H1 (cell line): ENCODE measurements around the gene RALGAPB. TPM values are rescaled to one million over a fixed set of nuclear protein-coding genes. Genes with fewer than 3 reads are reported as not detected.
A peak's percentile ranks its signal among the peaks of the same experiment; 100 is the strongest.

ENCODE experiments used
- CTCF ChIA-PET: fragments of 300-600 bp; sonication (Branson Sonifier 250); formaldehyde crosslinking; loops from one replicate; lab custom pipeline; 2021; ENCODE audit not compliant: partially characterized antibody; lab: Charles Lee
- POLR2A ChIA-PET: fragments of 300-600 bp; sonication (Branson Sonifier 250); formaldehyde crosslinking; loops from one replicate; lab custom pipeline; 2021; ENCODE audit warnings: inconsistent platforms; ENCODE audit not compliant: partially characterized antibody; lab: Charles Lee
- DNase-seq, 2 experiments: peaks; one replicate each; pipeline versions ENCODE4 v3.0.0 to v3.0.0-alpha.2; 2010 to 2022; ENCODE audit warnings: low spot score in 2 of 2, low read depth in 1 of 2, mixed read lengths in 1 of 2
- FAIRE-seq: peaks from 2 replicates; lab custom pipeline; 2011; peaks lifted over from hg19 to GRCh38; lab: Jason Lieb, UNC
- H2AFZ ChIP-seq: 2 replicates; pipeline ENCODE4 v1.8.1; 2012; ENCODE audit warnings: low read length, inconsistent platforms
- H2AK5ac ChIP-seq: 2 replicates; pipeline ENCODE4 v1.6.1; 2013; ENCODE audit warnings: low read depth, low read length
- H2BK120ac ChIP-seq: replicated peaks from 2 replicates; pipeline ENCODE3; 2013; ENCODE audit warnings: low read depth, low read length, inconsistent platforms
- H2BK12ac ChIP-seq: 2 replicates; pipeline ENCODE4 v1.6.1; 2013; ENCODE audit warnings: low read depth, low read length
- H2BK15ac ChIP-seq: 2 replicates; pipeline ENCODE4 v1.6.1; 2013; ENCODE audit warnings: low read length
- H2BK20ac ChIP-seq: 2 replicates; pipeline ENCODE4 v1.6.1; 2013; ENCODE audit warnings: low read length
- H2BK5ac ChIP-seq: 2 replicates; pipeline ENCODE4 v1.6.1; 2013; ENCODE audit warnings: low read depth, low read length
- H3K14ac ChIP-seq: 2 replicates; pipeline ENCODE4 v1.6.1; 2013; ENCODE audit warnings: inconsistent platforms; ENCODE audit not compliant: insufficient read length
- H3K18ac ChIP-seq: 2 replicates; pipeline ENCODE4 v1.6.1; 2013; ENCODE audit warnings: low read length; ENCODE audit errors: extremely low read depth
- H3K23ac ChIP-seq: 2 replicates; pipeline ENCODE4 v1.6.1; 2013; ENCODE audit warnings: inconsistent platforms; ENCODE audit not compliant: insufficient read length
- H3K23me2 ChIP-seq: 2 replicates; pipeline ENCODE4 v1.6.1; 2013; ENCODE audit warnings: low read depth, low read length
- H3K27ac ChIP-seq: 2 replicates; pipeline ENCODE4 v1.6.1; 2011; ENCODE audit warnings: low read depth, low read length, inconsistent platforms
- H3K27me3 ChIP-seq, 4 experiments: replicated peaks in 1 of 4; 1 replicate in 1 of 4; 2 replicates in 3 of 4; pipeline versions ENCODE4 v1.6.1 to v1.8.1; 2011 to 2013; ENCODE audit warnings: low read length in 3 of 4, mild to moderate bottlenecking in 3 of 4, inconsistent platforms in 2 of 4, mixed read lengths in 2 of 4, moderate library complexity in 1 of 4; ENCODE audit not compliant: control insufficient read depth in 3 of 4, insufficient read depth in 3 of 4; ENCODE audit errors: extremely low read depth in 1 of 4
- H3K36me3 ChIP-seq, 4 experiments: 2 replicates each; pipeline versions ENCODE4 v1.6.1 to v1.8.1; 2011 to 2013; ENCODE audit warnings: mild to moderate bottlenecking in 4 of 4, low read length in 3 of 4, moderate library complexity in 2 of 4, control low read depth in 1 of 4, inconsistent platforms in 1 of 4; ENCODE audit not compliant: insufficient read depth in 4 of 4, control insufficient read depth in 2 of 4
- H3K4ac ChIP-seq: replicated peaks from 2 replicates; pipeline ENCODE3; 2013; ENCODE audit warnings: low read length, low read depth, mixed read lengths, inconsistent platforms; ENCODE audit not compliant: insufficient read length
- H3K4me1 ChIP-seq, 4 experiments: replicated peaks in 1 of 4; 1 replicate in 1 of 4; 2 replicates in 3 of 4; pipeline versions ENCODE4 v1.6.1 to v1.8.1; 2011 to 2013; ENCODE audit warnings: low read length in 3 of 4, inconsistent platforms in 2 of 4, mixed read lengths in 1 of 4; ENCODE audit not compliant: insufficient read depth in 4 of 4, control insufficient read depth in 3 of 4
- H3K4me2 ChIP-seq, 2 experiments: 2 replicates each; pipeline versions ENCODE4 v1.6.1 to v1.8.1; 2011 to 2013; ENCODE audit warnings: low read depth in 2 of 2, low read length in 2 of 2, control low read depth in 1 of 2, inconsistent platforms in 1 of 2, mild to moderate bottlenecking in 1 of 2; ENCODE audit not compliant: insufficient read depth in 1 of 2
- H3K4me3 ChIP-seq, 4 experiments: fragments of 200-600, 300-600 bp in 1 of 4; sonication (generic), shearing (Covaris generic), sonication (Bioruptor Twin) in 1 of 4; 2 replicates each; pipeline versions ENCODE4 v1.5.1 to v1.8.1; 2011 to 2016; ENCODE audit warnings: low read length in 4 of 4, low read depth in 3 of 4, control low read depth in 2 of 4, inconsistent platforms in 2 of 4, mild to moderate bottlenecking in 2 of 4, mixed read lengths in 1 of 4, moderate library complexity in 1 of 4; ENCODE audit not compliant: insufficient read depth in 2 of 4; ENCODE audit errors: extremely low read depth in 1 of 4
- H3K56ac ChIP-seq: replicated peaks from 2 replicates; pipeline ENCODE3; 2013; ENCODE audit warnings: low read depth, mild to moderate bottlenecking, mixed read lengths, low read length, inconsistent platforms; ENCODE audit not compliant: insufficient read length
- H3K79me1 ChIP-seq: 2 replicates; pipeline ENCODE4 v1.6.1; 2013; ENCODE audit warnings: low read depth, low read length, control low read depth
- H3K79me2 ChIP-seq, 2 experiments: 2 replicates each; pipeline versions ENCODE4 v1.6.1 to v1.8.1; 2012 to 2013; ENCODE audit warnings: low read length in 2 of 2, mild to moderate bottlenecking in 2 of 2, inconsistent platforms in 1 of 2; ENCODE audit not compliant: insufficient read depth in 2 of 2, control insufficient read depth in 1 of 2
- H3K9ac ChIP-seq, 4 experiments: replicated peaks in 1 of 4; 1 replicate in 1 of 4; 2 replicates in 3 of 4; pipeline versions ENCODE4 v1.6.1 to v1.8.1; 2011 to 2013; ENCODE audit warnings: low read depth in 3 of 4, low read length in 3 of 4, control low read depth in 2 of 4, mild to moderate bottlenecking in 2 of 4, moderate library complexity in 2 of 4, inconsistent platforms in 1 of 4; ENCODE audit errors: extremely low read depth in 1 of 4
- H3K9me3 ChIP-seq, 2 experiments: 2 replicates each; pipeline versions ENCODE4 v1.6.1 to v1.8.1; 2012 to 2013; ENCODE audit warnings: mild to moderate bottlenecking in 2 of 2, moderate library complexity in 2 of 2, control low read depth in 1 of 2, inconsistent platforms in 1 of 2, low read depth in 1 of 2, low read length in 1 of 2, mixed read lengths in 1 of 2; ENCODE audit not compliant: insufficient read depth in 2 of 2
- H4K20me1 ChIP-seq, 2 experiments: replicated peaks in 1 of 2; 2 replicates each; pipeline versions ENCODE3 to v1.8.1; 2011 to 2013; ENCODE audit warnings: inconsistent platforms in 2 of 2, low read length in 2 of 2, mild to moderate bottlenecking in 1 of 2; ENCODE audit not compliant: insufficient read depth in 2 of 2, control insufficient read depth in 1 of 2
- H4K5ac ChIP-seq: 2 replicates; pipeline ENCODE4 v1.6.1; 2013; ENCODE audit warnings: low read length, low read depth, mixed read lengths, inconsistent platforms; ENCODE audit not compliant: insufficient read length
- H4K8ac ChIP-seq: 2 replicates; pipeline ENCODE4 v1.8.0; 2013; ENCODE audit warnings: mild to moderate bottlenecking, moderate library complexity, low read length, inconsistent platforms; ENCODE audit not compliant: insufficient read depth; ENCODE audit errors: extremely low read depth
- H4K91ac ChIP-seq: replicated peaks from 2 replicates; pipeline ENCODE3; 2013; ENCODE audit warnings: low read length, mixed read lengths, inconsistent platforms; ENCODE audit not compliant: insufficient read length
- CHD2 ChIP-seq: IDR thresholded peaks from 2 replicates; pipeline ENCODE4 v1.6.1; 2012; ENCODE audit warnings: low read length, improper control_type of control experiment
- EP300 ChIP-seq, 2 experiments: IDR thresholded peaks; 1 replicate in 1 of 2; 2 replicates in 1 of 2; pipeline ENCODE4 v1.6.1; 2011 to 2012; ENCODE audit warnings: low read depth in 2 of 2, low read length in 2 of 2, mild to moderate bottlenecking in 2 of 2, borderline replicate concordance in 1 of 2, inconsistent platforms in 1 of 2, moderate library complexity in 1 of 2
- MAX ChIP-seq: IDR thresholded peaks from 2 replicates; pipeline ENCODE4 v1.6.1; 2012; ENCODE audit warnings: inconsistent platforms
- SP4 ChIP-seq: IDR thresholded peaks from 2 replicates; pipeline ENCODE4 v1.6.1; 2012; ENCODE audit warnings: low read length, inconsistent platforms
- WGBS, 2 experiments: shearing (Covaris generic) in 1 of 2; methylation state at CpG; one replicate each; pipeline versions ENCODE4 v1.1.6 to v1.1.7; 2013 to 2015; ENCODE audit warnings: low lambda C conversion rate in 2 of 2, mixed read lengths in 2 of 2, inconsistent platforms in 1 of 2, low coverage in 1 of 2, missing lambda C conversion rate in 1 of 2; ENCODE audit not compliant: insufficient replicate concordance in 2 of 2, insufficient coverage in 1 of 2, insufficient read length in 1 of 2; ENCODE audit errors: extremely low coverage in 1 of 2, missing lambda C conversion rate in 1 of 2; 5-methylcytosine and 5-hydroxymethylcytosine counted together
- polyA plus RNA-seq, 7 experiments: library from polyadenylated mRNA; depleted of rRNA in 3 of 7; stranded (reverse) in 5 of 7; unstranded in 2 of 7; fragments of >200 nt in 5 of 7; fragments of 200-250 nt in 2 of 7; gene quantifications; 1 replicate in 5 of 7; 2 replicates in 1 of 7; 4 replicates in 1 of 7; pipeline versions ENCODE4 v1.2.1 to v1.2.3, GENCODE V29; 2011 to 2013; ENCODE audit warnings: missing spikeins in 2 of 7, mixed read lengths in 2 of 7
- total RNA-seq: library from RNA; stranded (reverse); fragmentation: NEBNext Ultra II Directional; extraction: Animal tissue kit (Norgen Biotek cat#: 25700); gene quantifications from 2 replicates; pipeline ENCODE4 v1.2.1, GENCODE V29; 2021

Gene RALGAPB
- total and polyA plus RNA-seq, 2 of the 8 experiments (the other 6 are each of a cell fraction or from before 2014, with no cell fraction given), result 10.6 to 35.1 TPM

DNA sequence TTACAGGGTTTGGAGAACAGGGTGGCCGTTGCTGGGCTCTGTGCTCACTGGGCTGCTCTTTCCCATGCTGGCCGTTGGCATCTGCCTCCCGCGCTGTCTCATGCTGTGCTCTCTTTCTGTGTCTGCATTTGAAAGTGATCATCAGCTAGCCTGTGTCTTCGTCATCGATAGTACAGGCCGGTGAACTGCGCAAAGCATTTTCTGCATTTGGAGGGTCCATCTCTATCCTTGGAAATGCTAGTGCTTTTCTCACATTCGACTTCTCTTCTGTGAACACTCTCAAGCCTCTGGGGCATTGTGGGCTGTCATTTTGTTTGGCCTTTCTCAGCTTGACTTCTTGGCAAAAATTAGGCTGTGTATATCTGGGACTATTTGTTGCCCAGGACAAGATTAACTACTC is 30.7 kb upstream of the RALGAPB start:
- Histone ChIP-seq H4K20me1 (no peaks in the 10 kb centered on the region), H3K9me3 (no peaks in the 10 kb centered on the region), H4K8ac (no peak overlapping the region), H3K18ac (no peak overlapping the region; the same call in 1 of the 2 replicates), H3K4me1 (peaks cover 0 to 3% (median 0%) of the 10 kb centered on the region in 4 experiments; a peak in 1 of 7 replicates), H2BK5ac (no peak overlapping the region), H3K27me3 (no peaks in the 10 kb centered on the region; a peak in 2 of 7 replicates), H3K56ac (no peak overlapping the region), H3K23me2 (no peaks in the 10 kb centered on the region; the same call in 1 of the 2 replicates), H4K91ac (no peak overlapping the region), H3K4ac (no peak overlapping the region), H2BK12ac (no peak overlapping the region; the same call in 1 of the 2 replicates), H3K4me2 (no peak overlapping the region), H3K27ac (no peak overlapping the region), H3K4me3 (no peak overlapping the region), H2BK120ac (no peak overlapping the region), H4K5ac (no peak overlapping the region), H2AFZ (peak overlapping the region; percentile 95; the same call in 1 of the 2 replicates), H2BK15ac (no peak overlapping the region), H2AK5ac (no peak overlapping the region), H3K36me3 (no peaks in the 10 kb centered on the region), H3K9ac (no peak overlapping the region), H3K79me1 (no peaks in the 10 kb centered on the region), H3K79me2 (no peaks in the 10 kb centered on the region), H2BK20ac (no peak overlapping the region), H3K23ac (no peak overlapping the region), H3K14ac (no peak overlapping the region)
- WGBS, 2 experiments, result 70% methylated on average over 9 of the region's 9 CpGs; no CpG with 5 or more reads in 1 of the 2 experiments
- DNase-seq (no peak), FAIRE-seq (no peak)
- ChIA-PET POLR2A (interaction anchor here (1.1 to 15.7 kb wide), 4 partner anchors 10 to 31 kb away, joined by 4 to 285 read pairs (median 6); partner anchors contain the start of genes RALGAPB and SNHG17), CTCF (interaction anchor here (2.1 kb wide), 1 partner anchor 105 kb away, joined by 6 read pairs; no protein-coding TSS in a partner anchor)
- TF ChIP-seq EP300 (IDR thresholded peaks at IDR 0.05; ENCODE audit: borderline replicate concordance in 1 of 2, low read depth in 2 of 2, low read length in 2 of 2), result no peak
- no peak for TF ChIP-seq CHD2
- TF ChIP-seq MAX, result no peak
- TF ChIP-seq SP4, result no peak
